Measurements from ENCODE around the gene FNDC5. TPM values are rescaled to one million over a fixed set of nuclear protein-coding genes. Genes with fewer than 3 reads are reported as not detected.

Gene FNDC5
- total RNA-seq, 1 experiment from 2014 or later: not detected

- DNase-seq (ENCODE audit: low spot score): no peak
Measured at GRCh38 chr1:32884726-32885125, 14.0 kb upstream of the FNDC5 start.

GRCh38 chr1:32884032-32884372 lies 13.3 kb upstream of the FNDC5 start:
- no peak for DNase-seq (ENCODE audit: low spot score)

GRCh38 chr1:32883338-32884031 lies 12.8 kb upstream of the FNDC5 start:
- no peak for DNase-seq (ENCODE audit: low spot score)

GRCh38 chr1:32881871-32882850 lies 11.4 kb upstream of the FNDC5 start:
- DNase-seq (ENCODE audit: low spot score): no peak

- no peak for DNase-seq (ENCODE audit: low spot score)
Measured at GRCh38 chr1:32881291-32881690, 10.6 kb upstream of the FNDC5 start.

- no peak for DNase-seq (ENCODE audit: low spot score)
Measured at GRCh38 chr1:32878637-32879041, 7.9 kb upstream of the FNDC5 start.

GRCh38 chr1:32878183-32878582 lies 7.5 kb upstream of the FNDC5 start:
- DNase-seq (ENCODE audit: low spot score): no peak

GRCh38 chr1:32877211-32878110 lies 6.7 kb upstream of the FNDC5 start:
- no peak for DNase-seq (ENCODE audit: low spot score)

- peak; percentile 59 for DNase-seq (ENCODE audit: low spot score)
Measured at GRCh38 chr1:32876341-32877210, 5.9 kb upstream of the FNDC5 start.

GRCh38 chr1:32874860-32875752 lies 4.4 kb upstream of the FNDC5 start:
- DNase-seq (ENCODE audit: low spot score): no peak

GRCh38 chr1:32873484-32873883 lies 2.8 kb upstream of the FNDC5 start:
- no peak for DNase-seq (ENCODE audit: low spot score)

- DNase-seq (ENCODE audit: low spot score): no peak
Measured at GRCh38 chr1:32872192-32872460, 1.4 kb upstream of the FNDC5 start.

- no peak for DNase-seq (ENCODE audit: low spot score)
Measured at GRCh38 chr1:32871364-32872191, 866 bp upstream of the FNDC5 start.

- DNase-seq (ENCODE audit: low spot score): no peak
Measured at GRCh38 chr1:32869923-32870614, 643 bp downstream of the FNDC5 start.

- DNase-seq (ENCODE audit: low spot score): no peak
Measured at GRCh38 chr1:32868806-32869455, 1.8 kb downstream of the FNDC5 start.

GRCh38 chr1:32868085-32868484 lies 2.6 kb downstream of the FNDC5 start:
- no peak for DNase-seq (ENCODE audit: low spot score)

- no peak for DNase-seq (ENCODE audit: low spot score)
Measured at GRCh38 chr1:32867671-32868070, 3.0 kb downstream of the FNDC5 start.

- no peak for DNase-seq (ENCODE audit: low spot score)
Measured at GRCh38 chr1:32867151-32867550, 3.6 kb downstream of the FNDC5 start.
